AG09309 (cell line): ENCODE measurements around the gene GPATCH8.

Source experiments
- DNase-seq: peaks from one replicate; pipeline ENCODE4 v3.0.0-alpha.2; 2010; ENCODE audit warnings: low read depth
- H3K4me3 ChIP-seq: 2 replicates; pipeline ENCODE4 v1.5.1; 2011; ENCODE audit warnings: mild to moderate bottlenecking, low read depth, low read length, moderate library complexity; ENCODE audit not compliant: control insufficient read depth
- TF ChIP-seq, protein P1 (sequence below): IDR thresholded peaks from 2 replicates; pipeline ENCODE4 v1.5.1; 2011; ENCODE audit warnings: mild to moderate bottlenecking, low read depth, low read length, inconsistent platforms; ENCODE audit not compliant: insufficient read depth, control insufficient read depth; ENCODE audit errors: missing control alignments

Gene GPATCH8

DNA sequence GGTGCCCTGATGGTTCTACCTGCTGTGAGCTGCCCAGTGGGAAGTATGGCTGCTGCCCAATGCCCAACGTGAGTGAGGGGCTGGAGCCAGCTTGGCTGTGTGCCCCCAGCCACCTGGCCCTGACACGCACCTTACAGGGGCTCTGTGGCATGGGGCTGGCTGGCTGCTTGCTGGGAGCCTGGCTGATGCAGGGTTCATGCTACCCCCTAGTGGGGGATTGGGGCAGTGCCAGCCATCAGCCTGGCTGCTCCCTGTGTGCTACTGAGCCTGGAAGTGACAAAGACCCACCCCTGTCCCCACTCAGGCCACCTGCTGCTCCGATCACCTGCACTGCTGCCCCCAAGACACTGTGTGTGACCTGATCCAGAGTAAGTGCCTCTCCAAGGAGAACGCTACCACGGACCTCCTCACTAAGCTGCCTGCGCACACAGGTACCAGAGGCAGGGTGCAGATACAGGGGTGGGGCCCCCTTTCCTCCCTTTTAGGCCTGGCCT is 152.4 kb downstream of the GPATCH8 start:
- TF ChIP-seq, protein P1, sequence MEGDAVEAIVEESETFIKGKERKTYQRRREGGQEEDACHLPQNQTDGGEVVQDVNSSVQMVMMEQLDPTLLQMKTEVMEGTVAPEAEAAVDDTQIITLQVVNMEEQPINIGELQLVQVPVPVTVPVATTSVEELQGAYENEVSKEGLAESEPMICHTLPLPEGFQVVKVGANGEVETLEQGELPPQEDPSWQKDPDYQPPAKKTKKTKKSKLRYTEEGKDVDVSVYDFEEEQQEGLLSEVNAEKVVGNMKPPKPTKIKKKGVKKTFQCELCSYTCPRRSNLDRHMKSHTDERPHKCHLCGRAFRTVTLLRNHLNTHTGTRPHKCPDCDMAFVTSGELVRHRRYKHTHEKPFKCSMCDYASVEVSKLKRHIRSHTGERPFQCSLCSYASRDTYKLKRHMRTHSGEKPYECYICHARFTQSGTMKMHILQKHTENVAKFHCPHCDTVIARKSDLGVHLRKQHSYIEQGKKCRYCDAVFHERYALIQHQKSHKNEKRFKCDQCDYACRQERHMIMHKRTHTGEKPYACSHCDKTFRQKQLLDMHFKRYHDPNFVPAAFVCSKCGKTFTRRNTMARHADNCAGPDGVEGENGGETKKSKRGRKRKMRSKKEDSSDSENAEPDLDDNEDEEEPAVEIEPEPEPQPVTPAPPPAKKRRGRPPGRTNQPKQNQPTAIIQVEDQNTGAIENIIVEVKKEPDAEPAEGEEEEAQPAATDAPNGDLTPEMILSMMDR: peak; percentile 85
- no peak for DNase-seq
- H3K4me3 ChIP-seq: no peak overlapping the region

DNA sequence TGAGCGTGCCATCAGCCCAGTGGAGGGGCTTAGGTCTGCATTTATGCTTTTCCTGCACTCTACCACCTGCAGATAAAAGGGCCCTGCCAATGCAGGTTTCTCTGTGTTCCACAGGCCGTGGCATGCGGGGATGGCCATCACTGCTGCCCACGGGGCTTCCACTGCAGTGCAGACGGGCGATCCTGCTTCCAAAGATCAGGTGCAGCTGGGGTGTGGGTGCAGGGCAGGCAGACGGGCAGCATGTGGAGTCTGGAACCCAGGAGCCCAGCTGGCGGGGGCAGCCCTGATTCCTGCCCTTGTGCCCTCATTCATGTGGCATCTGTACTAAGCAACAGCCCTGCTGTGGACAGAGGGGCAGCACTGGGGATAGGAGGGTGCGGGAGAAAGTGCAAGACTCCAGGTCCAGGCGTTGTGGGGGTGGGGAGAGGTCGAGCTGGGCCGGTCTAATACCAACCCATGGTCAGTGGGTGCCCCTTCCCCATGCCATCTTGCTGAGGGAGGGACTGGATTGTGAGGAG is 153.6 kb downstream of the GPATCH8 start:
- TF ChIP-seq, protein P1: no peak
- no peak for DNase-seq
- no peak overlapping the region for H3K4me3 ChIP-seq

DNA sequence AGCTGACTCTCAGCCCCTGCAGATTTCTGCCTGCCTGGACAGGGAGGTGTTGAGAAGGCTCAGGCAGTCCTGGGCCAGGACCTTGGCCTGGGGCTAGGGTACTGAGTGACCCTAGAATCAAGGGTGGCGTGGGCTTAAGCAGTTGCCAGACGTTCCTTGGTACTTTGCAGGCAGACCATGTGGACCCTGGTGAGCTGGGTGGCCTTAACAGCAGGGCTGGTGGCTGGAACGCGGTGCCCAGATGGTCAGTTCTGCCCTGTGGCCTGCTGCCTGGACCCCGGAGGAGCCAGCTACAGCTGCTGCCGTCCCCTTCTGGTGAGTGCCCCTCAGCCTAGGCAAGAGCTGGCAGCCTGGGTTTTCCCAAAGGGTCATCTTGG is 154.2 kb downstream of the GPATCH8 start:
- no peak overlapping the region for H3K4me3 ChIP-seq
- no peak for DNase-seq
- TF ChIP-seq, protein P1: no peak

DNA sequence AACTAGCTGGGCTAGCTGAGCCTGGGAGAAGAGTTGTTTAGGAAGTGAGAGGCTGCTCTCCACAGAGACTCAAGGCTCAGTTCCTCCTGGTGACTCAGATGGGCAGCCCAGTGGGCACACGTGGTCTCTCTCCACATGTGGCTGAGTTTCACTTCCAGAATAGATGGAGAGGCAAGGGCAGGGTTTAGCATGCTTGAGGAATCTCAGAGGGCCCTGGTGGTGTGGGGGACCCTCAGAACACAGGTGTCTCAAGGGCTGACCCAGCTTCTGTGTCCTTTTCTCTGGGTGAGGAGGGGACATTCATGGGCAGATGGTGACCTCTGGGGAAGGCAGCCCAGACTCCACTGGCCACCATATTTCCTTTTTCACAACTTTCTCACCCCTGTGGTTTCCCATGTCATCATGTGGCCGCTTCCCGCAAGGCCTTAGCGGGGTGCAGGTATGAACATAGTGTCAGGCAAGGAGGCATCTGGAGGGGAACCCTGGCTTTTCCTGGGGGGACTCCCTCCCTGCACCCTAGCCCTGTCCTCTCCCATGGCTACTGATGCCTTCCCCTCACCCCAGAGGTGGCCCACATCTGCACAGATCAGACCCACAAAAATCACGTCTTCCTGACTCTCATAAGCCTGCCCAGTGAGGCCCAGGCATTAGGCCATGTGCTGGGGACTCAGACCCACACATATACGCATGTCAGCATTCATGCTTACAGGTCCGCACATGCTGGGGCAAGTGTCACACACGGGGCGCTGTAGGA is 154.8 kb downstream of the GPATCH8 start:
- no peak for DNase-seq
- H3K4me3 ChIP-seq: no peak overlapping the region
- TF ChIP-seq, protein P1: no peak
